Activated naive CD8-positive, alpha-beta T cell treated with anti-CD3 and anti-CD28 coated beads, Interleukin-2, amount 50 U/mL, for 16 hours (primary cell): ENCODE results near the gene DOCK1.

Source experiments
- DNase-seq: peaks from one replicate; pipeline ENCODE4 v3.0.0-alpha.2; 2020; ENCODE audit warnings: low read depth, low spot score

Gene DOCK1

GRCh38 chr10:127398140-127398970 is 493.1 kb downstream of the DOCK1 start:
- DNase-seq: no peak

- no peak for DNase-seq
Measured at GRCh38 chr10:127398971-127399365, 493.7 kb downstream of the DOCK1 start.

GRCh38 chr10:127399668-127400067 is 494.4 kb downstream of the DOCK1 start:
- DNase-seq: no peak

- no peak for DNase-seq
Measured at GRCh38 chr10:127400216-127400615, 495.0 kb downstream of the DOCK1 start.

- DNase-seq: no peak
Measured at GRCh38 chr10:127402596-127403409, 497.6 kb downstream of the DOCK1 start.

GRCh38 chr10:127405221-127405620 is 500.0 kb downstream of the DOCK1 start:
- DNase-seq: no peak

GRCh38 chr10:127406018-127406550 is 500.9 kb downstream of the DOCK1 start:
- no peak for DNase-seq

GRCh38 chr10:127407551-127407950 is 502.3 kb downstream of the DOCK1 start:
- no peak for DNase-seq

- no peak for DNase-seq
Measured at GRCh38 chr10:127408112-127408710, 503.0 kb downstream of the DOCK1 start.

- DNase-seq: no peak
Measured at GRCh38 chr10:127408733-127409132, 503.5 kb downstream of the DOCK1 start.

GRCh38 chr10:127410030-127410429 is 504.8 kb downstream of the DOCK1 start:
- DNase-seq: no peak

GRCh38 chr10:127411062-127411461 is 505.8 kb downstream of the DOCK1 start:
- no peak for DNase-seq

GRCh38 chr10:127413326-127413725 is 508.1 kb downstream of the DOCK1 start:
- no peak for DNase-seq

GRCh38 chr10:127414024-127414423 is 508.8 kb downstream of the DOCK1 start:
- DNase-seq: no peak

- no peak for DNase-seq
Measured at GRCh38 chr10:127415116-127415515, 509.9 kb downstream of the DOCK1 start.

- DNase-seq: no peak
Measured at GRCh38 chr10:127415901-127416581, 510.8 kb downstream of the DOCK1 start.

GRCh38 chr10:127417031-127417430 is 511.8 kb downstream of the DOCK1 start:
- no peak for DNase-seq

GRCh38 chr10:127417686-127418401 is 512.6 kb downstream of the DOCK1 start:
- no peak for DNase-seq

GRCh38 chr10:127418536-127419168 is 513.4 kb downstream of the DOCK1 start:
- no peak for DNase-seq

- no peak for DNase-seq
Measured at GRCh38 chr10:127420138-127420684, 515.0 kb downstream of the DOCK1 start.
